BE2C (cell line): ENCODE results near the gene ATXN7L2.
"Not testable (repeated sequence)": the region's sequence is repeated elsewhere in the genome, so short reads cannot be mapped to it uniquely, and the experiment has no call there.

ENCODE experiments used
- DNase-seq: peaks from one replicate; pipeline ENCODE4 v3.0.0-alpha.2; 2020
- H3K27me3 ChIP-seq: fragments of 250-450 bp; sonication (Bioruptor Pico); 2 replicates; pipeline ENCODE4 v1.5.1; 2020; ENCODE audit warnings: mild to moderate bottlenecking
- H3K36me3 ChIP-seq: fragments of 250-450 bp; sonication (Bioruptor Pico); 2 replicates; pipeline ENCODE4 v1.5.1; 2020; ENCODE audit warnings: mild to moderate bottlenecking
- H3K4me1 ChIP-seq: fragments of 250-450 bp; sonication (Bioruptor Pico); 2 replicates; pipeline ENCODE4 v1.5.1; 2020
- H3K4me3 ChIP-seq: 2 replicates; pipeline ENCODE4 v1.5.1; 2011; ENCODE audit warnings: low read depth, low read length
- H3K9me3 ChIP-seq: fragments of 250-450 bp; sonication (Bioruptor Pico); 2 replicates; pipeline ENCODE4 v1.5.1; 2020
- TF ChIP-seq, protein P1 (sequence below): IDR thresholded peaks from 2 replicates; pipeline ENCODE4 v1.5.1; 2012; ENCODE audit warnings: mild to moderate bottlenecking, low read depth, low read length

The ATXN7L2 gene

DNA sequence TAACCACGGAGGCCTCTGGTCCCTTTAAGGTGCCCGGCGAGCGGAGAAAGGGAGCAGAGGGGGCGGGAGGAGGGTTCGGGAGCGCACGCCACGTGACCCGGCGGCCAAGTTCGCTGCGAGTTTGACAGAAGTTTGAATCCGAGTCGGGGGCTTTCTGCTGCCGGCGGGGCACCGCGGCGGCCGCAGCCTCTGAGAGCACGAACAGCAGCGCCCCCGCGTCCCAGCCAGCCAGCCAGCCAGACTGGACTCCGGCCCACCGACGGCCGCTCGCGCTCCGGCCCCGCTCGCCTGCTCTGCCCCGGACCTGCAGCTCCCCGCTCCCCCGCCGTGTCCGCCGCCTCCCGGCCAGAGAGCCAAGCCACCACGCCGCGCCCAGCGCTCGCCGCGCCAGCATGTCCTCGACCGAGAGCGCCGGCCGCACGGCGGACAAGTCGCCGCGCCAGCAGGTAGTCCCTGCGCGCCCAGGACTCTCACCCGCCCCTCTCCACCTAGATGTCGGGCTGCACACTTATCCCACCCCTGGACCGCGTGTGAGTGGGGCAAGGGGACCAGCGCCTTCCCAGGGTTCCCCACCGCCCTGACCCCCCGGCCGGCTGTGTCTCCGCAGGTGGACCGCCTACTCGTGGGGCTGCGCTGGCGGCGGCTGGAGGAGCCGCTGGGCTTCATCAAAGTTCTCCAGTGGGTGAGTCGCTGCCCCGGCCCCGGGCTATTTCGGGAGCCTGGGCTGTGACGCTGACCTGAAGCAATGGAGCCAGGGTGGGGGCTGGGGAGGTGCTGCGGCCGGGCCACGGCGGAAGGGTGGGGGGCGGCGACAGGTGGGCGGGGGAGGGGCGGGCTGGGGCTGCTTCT, 17.0 kb upstream of the ATXN7L2 start, which contains the start of gene SYPL2:
Gene SYPL2, plus strand, starts transcription at position 95 of the 849 bp plus-strand sequence. Its CDS starts 298 bp downstream, at position 393.
- TF ChIP-seq, protein P1, sequence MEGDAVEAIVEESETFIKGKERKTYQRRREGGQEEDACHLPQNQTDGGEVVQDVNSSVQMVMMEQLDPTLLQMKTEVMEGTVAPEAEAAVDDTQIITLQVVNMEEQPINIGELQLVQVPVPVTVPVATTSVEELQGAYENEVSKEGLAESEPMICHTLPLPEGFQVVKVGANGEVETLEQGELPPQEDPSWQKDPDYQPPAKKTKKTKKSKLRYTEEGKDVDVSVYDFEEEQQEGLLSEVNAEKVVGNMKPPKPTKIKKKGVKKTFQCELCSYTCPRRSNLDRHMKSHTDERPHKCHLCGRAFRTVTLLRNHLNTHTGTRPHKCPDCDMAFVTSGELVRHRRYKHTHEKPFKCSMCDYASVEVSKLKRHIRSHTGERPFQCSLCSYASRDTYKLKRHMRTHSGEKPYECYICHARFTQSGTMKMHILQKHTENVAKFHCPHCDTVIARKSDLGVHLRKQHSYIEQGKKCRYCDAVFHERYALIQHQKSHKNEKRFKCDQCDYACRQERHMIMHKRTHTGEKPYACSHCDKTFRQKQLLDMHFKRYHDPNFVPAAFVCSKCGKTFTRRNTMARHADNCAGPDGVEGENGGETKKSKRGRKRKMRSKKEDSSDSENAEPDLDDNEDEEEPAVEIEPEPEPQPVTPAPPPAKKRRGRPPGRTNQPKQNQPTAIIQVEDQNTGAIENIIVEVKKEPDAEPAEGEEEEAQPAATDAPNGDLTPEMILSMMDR: no peak
- peak; percentile 33 for DNase-seq
- Histone ChIP-seq H3K36me3 (no peaks in the 10 kb centered on the region), H3K9me3 (no peaks in the 10 kb centered on the region), H3K4me1 (no peaks in the 10 kb centered on the region), H3K27me3 (peaks cover 89% of the 10 kb centered on the region), H3K4me3 (peak within 1 kb of the TSS; percentile 39)

DNA sequence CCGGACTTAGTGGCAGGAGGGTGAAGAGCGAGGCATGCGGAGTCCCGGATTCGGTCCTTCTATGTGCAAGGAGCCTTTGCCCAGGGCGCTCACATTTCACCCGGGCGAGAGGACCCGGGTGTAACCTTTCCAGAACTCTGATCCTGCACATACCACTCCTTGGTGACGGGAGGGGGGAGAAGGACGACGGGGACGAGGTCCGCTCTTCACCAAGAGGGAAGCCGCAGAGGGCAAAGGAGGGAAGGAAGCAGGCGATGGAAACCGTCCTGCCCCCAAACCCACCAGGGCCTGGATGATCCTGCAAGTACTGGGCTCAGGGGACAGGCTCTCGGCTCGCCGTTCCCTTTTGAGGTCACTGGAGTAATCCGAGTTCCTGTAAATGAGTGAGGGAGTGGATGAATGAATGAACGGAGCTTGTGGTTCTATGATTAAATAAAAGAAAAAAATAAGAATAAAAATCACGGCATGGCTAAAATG, 16.4 kb upstream of the ATXN7L2 start:
- TF ChIP-seq, protein P1: no peak
- no peaks in the 10 kb centered on the region for H3K36me3 ChIP-seq
- no peak overlapping the region for H3K4me3 ChIP-seq
- no peak for DNase-seq
- H3K9me3 ChIP-seq: no peaks in the 10 kb centered on the region
- H3K27me3 ChIP-seq: peaks cover 89% of the 10 kb centered on the region
- H3K4me1 ChIP-seq: no peaks in the 10 kb centered on the region

DNA sequence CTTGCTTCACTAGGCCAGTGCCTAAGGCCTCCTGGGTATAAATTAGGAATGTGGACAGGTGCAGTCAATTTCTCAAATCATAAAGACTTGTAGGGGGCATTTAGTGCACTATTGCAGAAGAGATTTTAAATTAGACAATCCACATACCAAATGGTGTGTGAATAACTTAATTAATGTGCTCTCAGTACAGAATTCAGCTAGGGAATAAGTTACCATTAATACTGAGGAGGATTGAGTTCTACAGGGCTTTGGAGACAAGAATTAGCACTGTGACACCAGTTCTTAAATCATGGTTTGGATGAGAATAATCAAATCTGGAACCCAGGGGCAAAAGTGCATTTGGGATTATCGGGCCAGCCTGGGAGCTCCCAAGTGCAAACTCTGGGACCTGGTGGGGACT, 15.6 kb upstream of the ATXN7L2 start:
- Histone ChIP-seq H3K4me1 (no peaks in the 10 kb centered on the region), H3K27me3 (peaks cover 89% of the 10 kb centered on the region), H3K9me3 (no peaks in the 10 kb centered on the region), H3K4me3 (no peak overlapping the region), H3K36me3 (no peaks in the 10 kb centered on the region)
- DNase-seq: no peak
- TF ChIP-seq, protein P1: no peak

DNA sequence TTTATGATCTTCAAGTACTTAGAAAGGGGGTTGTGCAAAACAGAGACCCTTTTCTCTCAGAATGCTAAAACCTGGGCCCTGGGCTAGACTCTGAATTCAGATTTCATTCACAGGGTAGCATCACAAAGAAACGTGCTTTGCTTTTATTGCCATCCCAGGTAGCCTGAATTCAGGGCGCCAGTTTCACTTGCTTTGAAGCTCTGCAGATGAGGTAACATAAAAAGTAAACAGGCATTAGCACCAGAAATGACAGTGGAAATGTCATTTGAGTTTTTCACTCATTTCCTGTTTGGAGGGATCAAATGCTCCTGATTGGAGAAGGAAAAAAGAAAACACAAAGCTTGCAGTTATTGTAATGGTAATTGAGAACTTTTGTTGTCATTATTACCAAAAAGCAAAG, 14.8 kb upstream of the ATXN7L2 start:
- Histone ChIP-seq H3K4me1 (no peaks in the 10 kb centered on the region), H3K36me3 (no peaks in the 10 kb centered on the region), H3K9me3 (no peaks in the 10 kb centered on the region), H3K27me3 (peaks cover 91% of the 10 kb centered on the region), H3K4me3 (no peak overlapping the region)
- DNase-seq: no peak
- TF ChIP-seq, protein P1: no peak

DNA sequence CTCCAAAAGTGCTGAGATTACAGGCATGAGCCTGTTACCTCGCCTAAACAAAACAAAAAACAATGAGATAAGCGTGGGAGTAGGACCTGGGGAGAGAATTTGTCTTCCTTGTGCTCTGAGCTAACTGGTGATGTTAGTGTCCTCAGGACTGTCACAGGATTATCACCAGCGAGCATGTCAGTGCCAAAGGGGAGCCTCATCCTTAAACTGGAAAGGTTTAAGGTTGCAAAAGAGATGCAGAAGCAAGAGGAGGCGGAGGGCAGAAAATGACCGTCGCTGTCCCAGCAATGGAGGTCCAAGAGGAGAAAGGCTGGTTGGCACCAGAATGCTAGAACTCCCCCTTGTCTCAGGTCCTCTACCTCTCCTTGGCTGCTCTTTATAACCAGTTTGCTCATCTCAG, 13.5 kb upstream of the ATXN7L2 start:
- peaks cover 87% of the 10 kb centered on the region for H3K27me3 ChIP-seq
- TF ChIP-seq, protein P1: no peak
- H3K4me3 ChIP-seq: no peak overlapping the region
- no peaks in the 10 kb centered on the region for H3K36me3 ChIP-seq
- H3K4me1 ChIP-seq: no peaks in the 10 kb centered on the region
- H3K9me3 ChIP-seq: no peaks in the 10 kb centered on the region
- no peak for DNase-seq

DNA sequence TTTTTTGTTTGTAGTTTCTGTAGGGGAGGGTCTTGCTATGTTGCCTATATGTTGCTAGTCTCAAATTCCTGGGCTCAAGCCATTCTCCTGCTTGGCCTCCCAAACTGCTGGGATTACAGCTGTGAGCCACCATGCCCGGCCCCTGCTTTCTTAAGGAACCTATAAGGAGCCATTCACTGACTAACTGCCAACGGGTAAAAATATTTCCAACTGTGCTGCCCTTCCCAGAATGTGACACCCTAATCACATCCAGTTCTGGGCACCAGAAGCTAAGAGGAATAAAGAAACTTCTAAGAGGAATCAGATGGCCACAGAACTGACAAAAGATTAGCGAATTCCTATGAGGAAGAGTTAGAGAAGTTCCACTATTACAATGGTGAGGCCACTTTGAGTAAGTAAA, 10.9 kb upstream of the ATXN7L2 start:
- Histone ChIP-seq H3K36me3 (no peaks in the 10 kb centered on the region), H3K4me3 (no peak overlapping the region), H3K27me3 (peaks cover 67% of the 10 kb centered on the region), H3K9me3 (no peaks in the 10 kb centered on the region), H3K4me1 (no peaks in the 10 kb centered on the region)
- TF ChIP-seq, protein P1: no peak
- no peak for DNase-seq

DNA sequence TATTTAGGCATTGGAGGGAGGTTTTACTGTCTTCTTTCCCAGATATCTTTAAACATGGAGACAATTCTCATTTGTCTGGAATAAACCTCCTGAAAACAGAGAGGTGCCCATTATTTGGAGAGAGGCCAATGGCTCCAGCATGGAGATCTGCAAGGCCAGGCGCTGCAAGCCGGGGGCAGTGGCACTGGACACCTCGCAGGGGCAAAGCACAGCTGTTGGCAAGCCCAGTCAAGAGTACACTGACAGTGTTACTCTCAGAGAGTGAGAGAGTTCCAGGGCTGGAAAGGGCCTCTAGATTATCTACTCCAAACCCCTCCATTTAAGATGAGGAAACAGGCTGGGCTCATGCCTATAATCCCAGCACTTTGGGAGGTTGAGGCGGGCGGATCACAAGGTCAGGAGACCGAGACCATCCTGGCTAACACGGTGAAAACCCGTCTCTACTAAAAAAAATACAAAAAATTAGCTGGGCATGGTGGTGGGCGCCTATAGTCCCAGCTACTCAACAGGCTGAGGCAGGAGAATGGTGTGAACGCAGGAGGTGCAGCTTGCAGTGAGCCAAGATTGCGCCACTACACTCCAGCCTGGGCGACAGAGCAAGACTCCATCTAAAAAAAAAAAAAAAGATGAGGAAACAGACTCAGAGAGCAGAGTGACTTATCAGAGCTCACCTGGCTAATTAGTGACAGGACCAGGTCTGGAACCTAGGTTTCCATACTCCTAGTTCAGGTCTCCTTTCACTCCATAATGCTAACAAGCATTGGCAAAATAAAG, 10.2 kb upstream of the ATXN7L2 start:
- not testable (repeated sequence) for H3K4me3 ChIP-seq, DNase-seq
- H3K27me3 ChIP-seq: peaks cover 60% of the 10 kb centered on the region

More for the DNA sequence above, 10.2 kb upstream of the ATXN7L2 start:
- not testable (repeated sequence) for H3K36me3 ChIP-seq, H3K9me3 ChIP-seq, H3K4me1 ChIP-seq
